HEK293 (cell line): ENCODE data around the gene AP3D1.

Experiments
- OSR2 ChIP-seq: fragments of 450-650 bp; formaldehyde crosslinking; IDR thresholded peaks from 2 replicates; pipeline ENCODE4 v1.5.1; 2016; ENCODE audit warnings: missing biosample characterization, missing genetic modification characterization
- ZNF132 ChIP-seq: fragments of 450-650 bp; formaldehyde crosslinking; IDR thresholded peaks from 2 replicates; pipeline ENCODE4 v1.5.1; 2017; ENCODE audit warnings: missing biosample characterization, missing genetic modification characterization, borderline replicate concordance
- ZNF174 ChIP-seq: fragments of 450-650 bp; formaldehyde crosslinking; IDR thresholded peaks from 2 replicates; pipeline ENCODE4 v1.5.0; 2017; ENCODE audit warnings: missing biosample characterization, mild to moderate bottlenecking, missing genetic modification characterization
- ZNF266 ChIP-seq: fragments of 450-650 bp; formaldehyde crosslinking; IDR thresholded peaks from 2 replicates; pipeline ENCODE4 v1.5.1; 2016; ENCODE audit warnings: missing biosample characterization, missing genetic modification characterization, low read depth
- ZNF274 ChIP-seq, 2 experiments: fragments of 200-500 bp in 1 of 2; fragments of 450-650 bp in 1 of 2; sonication (Bioruptor generic) in 1 of 2; formaldehyde crosslinking in 1 of 2; IDR thresholded peaks; 2 replicates each; pipeline versions ENCODE4 v1.5.1 to v1.6.1; 2014 to 2016; ENCODE audit warnings: borderline replicate concordance in 1 of 2, inconsistent platforms in 1 of 2, low read length in 1 of 2, missing biosample characterization in 1 of 2, missing genetic modification characterization in 1 of 2
- ZNF37A ChIP-seq: fragments of 450-650 bp; IDR thresholded peaks from 2 replicates; pipeline ENCODE4 v1.5.1; 2018; ENCODE audit warnings: missing biosample characterization, missing genetic modification characterization
- ZNF48 ChIP-seq: fragments of 450-650 bp; formaldehyde crosslinking; IDR thresholded peaks from 2 replicates; pipeline ENCODE4 v1.5.1; 2016; ENCODE audit warnings: missing biosample characterization, missing genetic modification characterization
- ZNF548 ChIP-seq: fragments of 450-650 bp; formaldehyde crosslinking; IDR thresholded peaks from 2 replicates; pipeline ENCODE4 v1.5.1; 2016; ENCODE audit warnings: missing biosample characterization, missing genetic modification characterization
- ZNF549 ChIP-seq: fragments of 450-650 bp; IDR thresholded peaks from 2 replicates; pipeline ENCODE4 v1.5.1; 2018; ENCODE audit warnings: missing biosample characterization, missing genetic modification characterization, mild to moderate bottlenecking, inconsistent platforms, moderate library complexity
- TF ChIP-seq, protein P1 (sequence below): fragments of 450-650 bp; formaldehyde crosslinking; IDR thresholded peaks from 2 replicates; pipeline ENCODE4 v1.5.1; 2016; ENCODE audit warnings: missing biosample characterization, missing genetic modification characterization
- TF ChIP-seq, protein P2 (sequence below): fragments of 450-650 bp; formaldehyde crosslinking; IDR thresholded peaks from 2 replicates; pipeline ENCODE4 v1.5.1; 2016; ENCODE audit warnings: missing biosample characterization, missing genetic modification characterization
- TF ChIP-seq, protein P3 (sequence below): fragments of 450-650 bp; formaldehyde crosslinking; optimal IDR thresholded peaks from 2 replicates; pipeline ENCODE3; 2016; ENCODE audit warnings: missing biosample characterization, mild to moderate bottlenecking, missing genetic modification characterization
- TF ChIP-seq, protein P4 (sequence below): fragments of 450-650 bp; formaldehyde crosslinking; IDR thresholded peaks from 2 replicates; pipeline ENCODE4 v1.5.1; 2017; ENCODE audit warnings: missing biosample characterization, missing genetic modification characterization
- TF ChIP-seq, protein P5 (sequence below): fragments of 450-650 bp; IDR thresholded peaks from 2 replicates; pipeline ENCODE4 v1.5.1; 2018; ENCODE audit warnings: missing biosample characterization, missing genetic modification characterization

DNA sequence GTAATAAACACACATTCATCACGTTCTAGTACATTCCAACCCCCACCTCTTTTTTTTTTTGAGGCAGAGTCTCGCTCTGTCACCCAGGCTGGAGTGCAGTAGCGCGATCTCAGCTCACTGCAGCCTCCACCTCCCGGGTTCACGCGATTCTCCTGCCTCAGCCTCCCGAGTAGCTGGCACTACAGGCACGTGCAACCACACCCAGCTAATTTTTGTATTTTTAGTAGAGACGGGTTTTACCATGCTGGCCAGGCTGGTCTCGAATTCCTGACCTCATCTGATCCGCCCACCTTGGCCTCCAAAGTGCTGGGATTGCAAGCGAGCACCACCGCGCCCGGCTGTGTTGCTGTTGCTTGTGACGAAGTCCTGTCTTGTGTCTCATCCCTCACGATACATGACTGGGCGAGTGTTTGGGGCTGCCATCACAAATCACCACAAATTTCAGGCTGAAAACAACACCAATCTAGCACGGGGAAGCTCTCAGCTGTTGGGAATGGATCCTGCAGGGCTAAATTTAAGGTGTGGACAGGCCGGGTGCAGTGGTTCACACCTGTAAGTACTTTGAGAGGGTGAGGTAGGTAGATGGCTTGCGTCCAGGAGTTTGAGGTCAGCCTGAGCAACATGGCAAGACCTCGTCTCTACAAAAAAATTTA is 70.9 kb downstream of the AP3D1 start:
- TF ChIP-seq, protein P1, sequence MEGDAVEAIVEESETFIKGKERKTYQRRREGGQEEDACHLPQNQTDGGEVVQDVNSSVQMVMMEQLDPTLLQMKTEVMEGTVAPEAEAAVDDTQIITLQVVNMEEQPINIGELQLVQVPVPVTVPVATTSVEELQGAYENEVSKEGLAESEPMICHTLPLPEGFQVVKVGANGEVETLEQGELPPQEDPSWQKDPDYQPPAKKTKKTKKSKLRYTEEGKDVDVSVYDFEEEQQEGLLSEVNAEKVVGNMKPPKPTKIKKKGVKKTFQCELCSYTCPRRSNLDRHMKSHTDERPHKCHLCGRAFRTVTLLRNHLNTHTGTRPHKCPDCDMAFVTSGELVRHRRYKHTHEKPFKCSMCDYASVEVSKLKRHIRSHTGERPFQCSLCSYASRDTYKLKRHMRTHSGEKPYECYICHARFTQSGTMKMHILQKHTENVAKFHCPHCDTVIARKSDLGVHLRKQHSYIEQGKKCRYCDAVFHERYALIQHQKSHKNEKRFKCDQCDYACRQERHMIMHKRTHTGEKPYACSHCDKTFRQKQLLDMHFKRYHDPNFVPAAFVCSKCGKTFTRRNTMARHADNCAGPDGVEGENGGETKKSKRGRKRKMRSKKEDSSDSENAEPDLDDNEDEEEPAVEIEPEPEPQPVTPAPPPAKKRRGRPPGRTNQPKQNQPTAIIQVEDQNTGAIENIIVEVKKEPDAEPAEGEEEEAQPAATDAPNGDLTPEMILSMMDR (tag by site-specific recombination) = no peak
- TF ChIP-seq ZNF274 (IDR thresholded peaks at IDR 0.05; ENCODE audit: low read length) (no peak), ZNF274 (tag by site-specific recombination; IDR thresholded peaks at IDR 0.05; ENCODE audit: borderline replicate concordance) (no peak), ZNF174 (tag by site-specific recombination) (no peak), ZNF549 (tag by site-specific recombination) (no peak), OSR2 (tag by site-specific recombination) (no peak), ZNF48 (tag by site-specific recombination) (no peak), ZNF266 (tag by site-specific recombination) (no peak), ZNF132 (tag by site-specific recombination) (no peak), ZNF548 (tag by site-specific recombination) (no peak), ZNF37A (tag by site-specific recombination) (no peak)
- TF ChIP-seq, protein P2, sequence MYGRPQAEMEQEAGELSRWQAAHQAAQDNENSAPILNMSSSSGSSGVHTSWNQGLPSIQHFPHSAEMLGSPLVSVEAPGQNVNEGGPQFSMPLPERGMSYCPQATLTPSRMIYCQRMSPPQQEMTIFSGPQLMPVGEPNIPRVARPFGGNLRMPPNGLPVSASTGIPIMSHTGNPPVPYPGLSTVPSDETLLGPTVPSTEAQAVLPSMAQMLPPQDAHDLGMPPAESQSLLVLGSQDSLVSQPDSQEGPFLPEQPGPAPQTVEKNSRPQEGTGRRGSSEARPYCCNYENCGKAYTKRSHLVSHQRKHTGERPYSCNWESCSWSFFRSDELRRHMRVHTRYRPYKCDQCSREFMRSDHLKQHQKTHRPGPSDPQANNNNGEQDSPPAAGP (tag by site-specific recombination) = no peak
- TF ChIP-seq, protein P3, sequence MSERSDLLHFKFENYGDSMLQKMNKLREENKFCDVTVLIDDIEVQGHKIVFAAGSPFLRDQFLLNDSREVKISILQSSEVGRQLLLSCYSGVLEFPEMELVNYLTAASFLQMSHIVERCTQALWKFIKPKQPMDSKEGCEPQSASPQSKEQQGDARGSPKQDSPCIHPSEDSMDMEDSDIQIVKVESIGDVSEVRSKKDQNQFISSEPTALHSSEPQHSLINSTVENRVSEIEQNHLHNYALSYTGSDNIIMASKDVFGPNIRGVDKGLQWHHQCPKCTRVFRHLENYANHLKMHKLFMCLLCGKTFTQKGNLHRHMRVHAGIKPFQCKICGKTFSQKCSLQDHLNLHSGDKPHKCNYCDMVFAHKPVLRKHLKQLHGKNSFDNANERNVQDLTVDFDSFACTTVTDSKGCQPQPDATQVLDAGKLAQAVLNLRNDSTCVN (tag by site-specific recombination) = no peak
- TF ChIP-seq, protein P4, sequence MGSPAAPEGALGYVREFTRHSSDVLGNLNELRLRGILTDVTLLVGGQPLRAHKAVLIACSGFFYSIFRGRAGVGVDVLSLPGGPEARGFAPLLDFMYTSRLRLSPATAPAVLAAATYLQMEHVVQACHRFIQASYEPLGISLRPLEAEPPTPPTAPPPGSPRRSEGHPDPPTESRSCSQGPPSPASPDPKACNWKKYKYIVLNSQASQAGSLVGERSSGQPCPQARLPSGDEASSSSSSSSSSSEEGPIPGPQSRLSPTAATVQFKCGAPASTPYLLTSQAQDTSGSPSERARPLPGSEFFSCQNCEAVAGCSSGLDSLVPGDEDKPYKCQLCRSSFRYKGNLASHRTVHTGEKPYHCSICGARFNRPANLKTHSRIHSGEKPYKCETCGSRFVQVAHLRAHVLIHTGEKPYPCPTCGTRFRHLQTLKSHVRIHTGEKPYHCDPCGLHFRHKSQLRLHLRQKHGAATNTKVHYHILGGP (tag by site-specific recombination) = no peak
- TF ChIP-seq, protein P5, sequence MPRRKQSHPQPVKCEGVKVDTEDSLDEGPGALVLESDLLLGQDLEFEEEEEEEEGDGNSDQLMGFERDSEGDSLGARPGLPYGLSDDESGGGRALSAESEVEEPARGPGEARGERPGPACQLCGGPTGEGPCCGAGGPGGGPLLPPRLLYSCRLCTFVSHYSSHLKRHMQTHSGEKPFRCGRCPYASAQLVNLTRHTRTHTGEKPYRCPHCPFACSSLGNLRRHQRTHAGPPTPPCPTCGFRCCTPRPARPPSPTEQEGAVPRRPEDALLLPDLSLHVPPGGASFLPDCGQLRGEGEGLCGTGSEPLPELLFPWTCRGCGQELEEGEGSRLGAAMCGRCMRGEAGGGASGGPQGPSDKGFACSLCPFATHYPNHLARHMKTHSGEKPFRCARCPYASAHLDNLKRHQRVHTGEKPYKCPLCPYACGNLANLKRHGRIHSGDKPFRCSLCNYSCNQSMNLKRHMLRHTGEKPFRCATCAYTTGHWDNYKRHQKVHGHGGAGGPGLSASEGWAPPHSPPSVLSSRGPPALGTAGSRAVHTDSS (tag by site-specific recombination) = no peak
